ENCODE results near the gene GPATCH4.
A peak's percentile ranks its signal among the peaks of the same experiment; 100 is the strongest.
"Not testable (repeated sequence)": the region's sequence is repeated elsewhere in the genome, so short reads cannot be mapped to it uniquely, and the experiment has no call there.

The GPATCH4 gene

DNA sequence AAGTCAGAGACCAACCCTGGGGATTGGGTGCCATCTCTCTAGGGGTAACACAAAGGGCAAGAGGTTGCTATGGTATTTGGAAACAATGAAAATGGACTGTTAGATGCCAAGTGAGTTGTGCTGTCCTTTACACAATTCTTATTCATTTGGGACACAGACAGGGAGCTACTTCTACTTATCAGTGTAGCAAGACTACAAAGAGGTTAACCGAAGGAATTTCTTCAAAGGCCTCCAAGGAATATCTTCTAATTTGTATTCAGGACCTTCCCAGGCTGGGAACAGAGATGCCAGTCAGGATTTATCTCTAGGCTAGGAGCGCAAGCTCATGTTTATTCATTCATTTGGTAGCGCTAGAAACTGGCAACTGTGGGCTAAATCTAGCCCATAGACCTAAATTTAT lies 7.1 kb downstream of the GPATCH4 start:
- no peak for DNase-seq
- no peaks in the 10 kb centered on the region for H3K27me3 Mint-ChIP-seq
- H3K36me3 Mint-ChIP-seq (ENCODE audit: low read depth), result peaks cover 41% of the 10 kb centered on the region
- H3K4me3 Mint-ChIP-seq, result no peak overlapping the region
- peak overlapping the region; percentile 25 for H3K27ac Mint-ChIP-seq
- H3K9me3 Mint-ChIP-seq, result no peaks in the 10 kb centered on the region
- peaks cover 46% of the 10 kb centered on the region for H3K4me1 Mint-ChIP-seq
- no peak for ATAC-seq

GRCh38 chr1:156593661-156593989 lies 7.7 kb downstream of the GPATCH4 start:
- no peak overlapping the region for H3K4me3 Mint-ChIP-seq
- no peaks in the 10 kb centered on the region for H3K27me3 Mint-ChIP-seq
- H3K4me1 Mint-ChIP-seq, result peaks cover 40% of the 10 kb centered on the region
- ATAC-seq, result no peak
- no peak for DNase-seq
- H3K36me3 Mint-ChIP-seq (ENCODE audit: low read depth), result peaks cover 36% of the 10 kb centered on the region
- H3K9me3 Mint-ChIP-seq, result no peaks in the 10 kb centered on the region
- no peak overlapping the region for H3K27ac Mint-ChIP-seq

DNA sequence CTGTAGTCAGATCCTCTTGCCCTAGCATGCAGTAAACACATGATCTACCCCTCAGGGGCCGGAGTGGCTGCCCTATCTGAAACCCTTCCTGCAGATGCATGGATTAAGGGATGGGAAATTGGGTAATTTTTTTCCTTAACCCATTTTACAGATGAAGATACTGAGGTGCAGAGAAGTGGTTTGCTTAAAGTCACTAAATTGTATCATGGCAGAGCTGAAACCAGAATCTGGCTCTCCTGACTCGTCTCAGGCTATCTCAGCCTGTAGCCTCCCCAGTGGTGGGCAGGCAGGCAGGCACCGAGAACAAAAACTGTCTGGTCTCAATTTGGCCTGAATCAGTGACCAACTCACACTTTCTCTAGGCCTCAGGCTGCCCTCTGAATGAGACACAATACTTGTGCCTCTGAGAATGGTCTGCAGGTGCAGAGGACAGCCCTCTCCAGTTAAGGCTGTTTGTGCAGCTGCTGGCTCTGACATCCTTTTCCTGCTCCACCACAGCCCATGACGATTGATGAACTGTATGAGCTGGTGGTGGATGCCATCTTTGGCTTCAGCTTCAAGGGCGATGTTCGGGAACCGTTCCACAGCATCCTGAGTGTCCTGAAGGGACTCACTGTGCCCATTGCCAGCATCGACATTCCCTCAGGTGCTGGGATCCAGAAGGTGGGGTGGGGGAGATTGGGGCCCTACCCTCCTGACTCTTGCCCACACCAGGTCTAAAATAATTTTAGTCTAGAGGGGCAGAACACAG lies 8.2 kb downstream of the GPATCH4 start:
- no peaks in the 10 kb centered on the region for H3K27me3 Mint-ChIP-seq
- peak overlapping the region; percentile 83 for H3K27ac Mint-ChIP-seq
- DNase-seq (no peak), ATAC-seq (no peak)
- H3K4me1 Mint-ChIP-seq, result peaks cover 35% of the 10 kb centered on the region
- H3K36me3 Mint-ChIP-seq (ENCODE audit: low read depth), result peaks cover 30% of the 10 kb centered on the region
- H3K4me3 Mint-ChIP-seq, result peak overlapping the region; percentile 83
- H3K9me3 Mint-ChIP-seq, result no peaks in the 10 kb centered on the region

- peaks cover 26% of the 10 kb centered on the region for H3K36me3 Mint-ChIP-seq (ENCODE audit: low read depth)
- H3K27ac Mint-ChIP-seq, result peak overlapping the region; percentile 83
- no peaks in the 10 kb centered on the region for H3K27me3 Mint-ChIP-seq
- DNase-seq (no peak), ATAC-seq (no peak)
- no peaks in the 10 kb centered on the region for H3K9me3 Mint-ChIP-seq
- peak overlapping the region; percentile 83 for H3K4me3 Mint-ChIP-seq
- peaks cover 35% of the 10 kb centered on the region for H3K4me1 Mint-ChIP-seq
Observed at GRCh38 chr1:156592158-156592909, 8.9 kb downstream of the GPATCH4 start.

DNA sequence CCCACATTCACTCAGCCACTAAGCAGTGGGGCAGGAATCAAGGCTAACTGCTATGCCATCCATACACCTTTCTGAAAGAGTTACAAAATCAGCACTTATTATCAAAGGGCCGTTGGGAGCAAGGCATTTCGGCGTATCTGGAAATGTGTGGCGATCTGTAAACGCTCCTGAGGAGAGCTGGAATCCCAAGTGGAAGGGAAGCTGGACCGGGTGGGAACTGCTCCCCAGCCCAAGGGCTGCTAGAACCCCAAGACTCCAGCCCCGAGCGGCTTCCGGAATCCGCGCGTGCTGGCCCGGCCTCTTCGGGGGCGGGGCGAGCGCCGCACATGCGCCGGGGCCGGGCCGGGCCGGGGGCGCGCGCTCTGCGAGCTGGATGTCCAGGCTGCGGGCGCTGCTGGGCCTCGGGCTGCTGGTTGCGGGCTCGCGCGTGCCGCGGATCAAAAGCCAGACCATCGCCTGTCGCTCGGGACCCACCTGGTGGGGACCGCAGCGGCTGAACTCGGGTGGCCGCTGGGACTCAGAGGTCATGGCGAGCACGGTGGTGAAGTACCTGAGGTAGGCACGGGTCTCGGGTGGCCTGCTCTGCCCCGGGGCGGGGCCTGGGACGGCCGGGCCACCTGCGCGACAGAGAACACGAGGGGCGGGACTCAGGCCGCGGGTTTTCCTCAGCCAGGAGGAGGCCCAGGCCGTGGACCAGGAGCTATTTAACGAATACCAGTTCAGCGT lies 9.7 kb downstream of the GPATCH4 start, which contains the start of gene NAXE:
Gene NAXE (plus strand): TSS at position 345 of the 726 bp plus-strand sequence. CDS start 29 bp downstream, at position 374.
- DNase-seq (peak; percentile 75), ATAC-seq (peak; percentile 88)
- Mint-ChIP-seq H3K4me1 (peaks cover 35% of the 10 kb centered on the region), H3K36me3 (ENCODE audit: low read depth) (peaks cover 19% of the 10 kb centered on the region), H3K27ac (peak within 1 kb of the TSS; percentile 92), H3K9me3 (no peaks in the 10 kb centered on the region), H3K4me3 (peak within 1 kb of the TSS; percentile 83), H3K27me3 (no peaks in the 10 kb centered on the region)

GRCh38 chr1:156591181-156591431 lies 10.2 kb downstream of the GPATCH4 start:
- no peaks in the 10 kb centered on the region for H3K27me3 Mint-ChIP-seq
- no peaks in the 10 kb centered on the region for H3K9me3 Mint-ChIP-seq
- H3K4me1 Mint-ChIP-seq, result peaks cover 35% of the 10 kb centered on the region
- DNase-seq (no peak), ATAC-seq (peak; percentile 10)
- H3K4me3 Mint-ChIP-seq, result peak overlapping the region; percentile 83
- H3K36me3 Mint-ChIP-seq (ENCODE audit: low read depth), result peaks cover 15% of the 10 kb centered on the region
- H3K27ac Mint-ChIP-seq, result peak overlapping the region; percentile 92

- Mint-ChIP-seq H3K36me3 (ENCODE audit: low read depth) (peaks cover 11% of the 10 kb centered on the region), H3K27me3 (no peaks in the 10 kb centered on the region), H3K9me3 (no peaks in the 10 kb centered on the region), H3K27ac (peak overlapping the region; percentile 52), H3K4me1 (peaks cover 36% of the 10 kb centered on the region), H3K4me3 (peak overlapping the region; percentile 83)
- DNase-seq, result no peak
- ATAC-seq, result no peak
Observed at GRCh38 chr1:156590326-156591180, 10.7 kb downstream of the GPATCH4 start.

- no peaks in the 10 kb centered on the region for H3K9me3 Mint-ChIP-seq
- H3K27me3 Mint-ChIP-seq, result no peaks in the 10 kb centered on the region
- no peak overlapping the region for H3K4me3 Mint-ChIP-seq
- DNase-seq (no peak), ATAC-seq (no peak)
- peaks cover 34% of the 10 kb centered on the region for H3K4me1 Mint-ChIP-seq
- H3K27ac Mint-ChIP-seq, result no peak overlapping the region
- peaks cover 5% of the 10 kb centered on the region for H3K36me3 Mint-ChIP-seq (ENCODE audit: low read depth)
Observed at GRCh38 chr1:156589546-156589945, 11.7 kb downstream of the GPATCH4 start.

DNA sequence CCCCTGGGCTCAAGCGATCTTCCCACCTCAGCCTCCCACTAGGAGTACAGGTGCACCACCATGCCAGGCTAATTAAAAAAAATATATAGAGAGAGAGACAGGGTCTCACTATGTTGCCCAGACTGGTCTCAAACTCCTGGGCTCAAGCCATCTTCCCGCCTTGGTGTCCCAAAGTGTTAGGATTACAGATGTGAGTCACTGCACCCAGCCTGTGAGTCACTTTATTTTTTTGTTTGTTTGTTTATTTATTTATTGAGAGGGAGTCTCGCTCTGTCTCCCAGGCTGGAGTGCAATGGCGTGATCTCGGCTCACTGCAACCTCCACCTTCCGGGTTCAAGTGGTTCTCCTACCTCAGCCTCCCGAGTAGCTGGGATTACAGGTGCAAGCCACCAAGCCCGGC lies 13.4 kb downstream of the GPATCH4 start:
- peaks cover 33% of the 10 kb centered on the region for H3K4me1 Mint-ChIP-seq
- H3K27ac Mint-ChIP-seq; H3K9me3 Mint-ChIP-seq; DNase-seq; H3K36me3 Mint-ChIP-seq (ENCODE audit: low read depth); H3K27me3 Mint-ChIP-seq; ATAC-seq; H3K4me3 Mint-ChIP-seq: not testable (repeated sequence)

DNA sequence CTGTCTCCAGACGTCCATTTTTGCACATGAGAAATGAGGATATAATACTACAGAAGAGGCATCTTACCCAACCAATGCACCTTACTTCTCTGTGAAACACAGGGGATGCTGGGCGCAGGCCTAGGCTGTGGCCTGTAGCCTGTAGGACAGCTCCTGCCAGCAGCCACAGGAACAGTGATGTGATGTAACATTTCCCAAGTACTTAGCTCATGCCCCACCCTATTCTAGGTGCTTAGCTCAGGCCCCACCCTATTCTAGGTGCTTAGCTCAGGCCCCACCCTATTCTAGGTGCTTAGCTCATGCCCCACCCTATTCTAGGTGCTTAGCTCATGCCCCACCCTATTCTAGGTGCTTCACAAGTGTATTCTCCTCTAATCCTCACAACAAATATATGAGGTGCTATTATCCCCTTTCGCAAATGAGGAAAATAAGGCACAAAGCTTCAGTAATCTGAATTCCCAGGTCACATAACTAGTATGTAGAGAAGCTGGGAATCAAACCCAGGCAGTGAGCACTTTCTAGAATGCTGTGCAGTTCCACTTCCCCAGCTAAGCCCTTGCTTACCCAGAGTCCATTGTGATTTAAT lies 14.3 kb downstream of the GPATCH4 start:
- no peak for DNase-seq
- Mint-ChIP-seq H3K36me3 (ENCODE audit: low read depth) (peaks cover 3% of the 10 kb centered on the region), H3K4me1 (peaks cover 32% of the 10 kb centered on the region), H3K4me3 (no peak overlapping the region), H3K27ac (no peak overlapping the region), H3K9me3 (no peaks in the 10 kb centered on the region), H3K27me3 (no peaks in the 10 kb centered on the region)
- ATAC-seq, result no peak

- no peak overlapping the region for H3K4me3 Mint-ChIP-seq
- no peaks in the 10 kb centered on the region for H3K27me3 Mint-ChIP-seq
- no peak for ATAC-seq
- peaks cover 35% of the 10 kb centered on the region for H3K4me1 Mint-ChIP-seq
- no peak overlapping the region for H3K27ac Mint-ChIP-seq
- no peaks in the 10 kb centered on the region for H3K9me3 Mint-ChIP-seq
- no peak for DNase-seq
- H3K36me3 Mint-ChIP-seq (ENCODE audit: low read depth), result peaks cover 3% of the 10 kb centered on the region
Observed at GRCh38 chr1:156586323-156586722, 15.0 kb downstream of the GPATCH4 start.

- Mint-ChIP-seq H3K36me3 (ENCODE audit: low read depth) (peaks cover 3% of the 10 kb centered on the region), H3K4me3 (no peak overlapping the region), H3K9me3 (no peaks in the 10 kb centered on the region), H3K4me1 (peaks cover 30% of the 10 kb centered on the region), H3K27me3 (no peaks in the 10 kb centered on the region), H3K27ac (no peak overlapping the region)
- DNase-seq (no peak), ATAC-seq (no peak)
Observed at GRCh38 chr1:156584813-156585212, 16.5 kb downstream of the GPATCH4 start.

DNA sequence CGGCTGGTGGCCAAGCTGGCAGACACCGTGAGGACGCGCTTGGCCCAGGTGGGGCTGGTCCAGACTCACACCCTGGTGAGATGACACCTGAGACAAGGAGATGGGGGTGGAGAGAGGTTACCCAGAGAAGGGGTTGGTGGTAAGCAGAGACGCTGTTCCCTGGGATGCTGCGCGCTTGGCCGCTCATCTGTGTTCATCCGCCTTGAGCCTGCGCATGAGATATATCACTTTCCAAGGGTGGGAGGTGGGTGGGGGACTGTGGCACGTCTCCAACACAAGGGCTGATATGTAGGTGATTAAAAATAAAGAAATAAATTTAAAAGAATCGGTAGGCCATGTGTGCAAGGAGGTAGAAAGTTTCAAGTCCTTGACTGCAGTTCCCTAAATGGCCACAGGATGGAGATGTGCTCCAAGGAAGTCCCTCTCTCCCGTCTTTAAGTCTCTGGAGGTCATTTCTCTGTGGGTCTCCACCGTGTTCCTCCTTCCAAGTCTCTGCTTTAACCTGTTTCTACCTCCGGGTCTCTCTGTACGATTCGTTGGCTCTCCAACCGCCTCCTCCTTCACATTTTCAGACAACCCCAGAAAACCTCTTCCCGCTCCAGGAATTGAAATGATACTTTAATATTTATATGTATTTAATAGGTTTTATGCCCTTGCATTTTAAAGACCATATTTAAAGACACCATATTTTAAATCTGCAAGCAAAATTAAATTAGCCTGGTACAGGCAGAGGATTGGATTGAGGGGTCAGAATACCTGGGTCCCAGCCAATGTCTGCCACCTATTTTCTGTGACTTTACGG lies 17.3 kb downstream of the GPATCH4 start:
- H3K9me3 Mint-ChIP-seq, result no peaks in the 10 kb centered on the region
- DNase-seq (peak; percentile 82), ATAC-seq (no peak)
- peaks cover 3% of the 10 kb centered on the region for H3K36me3 Mint-ChIP-seq (ENCODE audit: low read depth)
- H3K27ac Mint-ChIP-seq, result peak overlapping the region; percentile 97
- no peaks in the 10 kb centered on the region for H3K27me3 Mint-ChIP-seq
- peak overlapping the region; percentile 96 for H3K4me3 Mint-ChIP-seq
- H3K4me1 Mint-ChIP-seq, result peaks cover 30% of the 10 kb centered on the region
